Camera-type eye (tissue), 1 donor: ENCODE measurements around the gene MISFA. TPM values are rescaled to one million over a fixed set of nuclear protein-coding genes. Genes with fewer than 3 reads are reported as not detected.

Source experiments
- total RNA-seq: library from RNA; depleted of rRNA; stranded (reverse); fragments of >200 nt; gene quantifications from one replicate; pipeline ENCODE4 v1.2.3, GENCODE V29; 2014

Gene MISFA
- 1.5 TPM for total RNA-seq

DNA sequence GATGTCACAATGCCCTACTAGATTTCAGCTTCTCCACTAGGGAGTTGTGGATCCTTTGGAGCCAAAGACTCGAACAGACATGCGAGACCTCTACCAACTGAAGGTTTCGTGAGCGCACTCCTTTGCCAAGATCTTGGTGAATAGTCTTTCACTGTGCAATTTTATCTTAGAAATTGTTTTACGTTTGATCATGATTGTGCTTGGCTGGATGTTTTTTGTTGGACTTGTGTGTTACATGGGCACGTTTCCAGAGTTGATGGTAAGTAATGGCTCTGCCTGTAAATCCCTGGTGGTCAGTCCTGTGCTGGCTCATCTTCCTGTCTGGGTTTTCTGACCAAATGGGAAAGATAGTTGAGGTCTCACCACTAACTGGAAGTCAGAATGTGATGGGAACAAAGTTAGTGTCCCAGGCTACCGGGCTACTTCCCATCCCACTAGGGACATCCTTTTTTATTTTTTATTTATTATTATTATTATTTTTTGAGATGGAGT lies at the start of gene MISFA:
MISFA (plus strand) TSS at position 51 of the 492 bp plus-strand sequence; CDS start at position 191, 140 bp downstream.

DNA sequence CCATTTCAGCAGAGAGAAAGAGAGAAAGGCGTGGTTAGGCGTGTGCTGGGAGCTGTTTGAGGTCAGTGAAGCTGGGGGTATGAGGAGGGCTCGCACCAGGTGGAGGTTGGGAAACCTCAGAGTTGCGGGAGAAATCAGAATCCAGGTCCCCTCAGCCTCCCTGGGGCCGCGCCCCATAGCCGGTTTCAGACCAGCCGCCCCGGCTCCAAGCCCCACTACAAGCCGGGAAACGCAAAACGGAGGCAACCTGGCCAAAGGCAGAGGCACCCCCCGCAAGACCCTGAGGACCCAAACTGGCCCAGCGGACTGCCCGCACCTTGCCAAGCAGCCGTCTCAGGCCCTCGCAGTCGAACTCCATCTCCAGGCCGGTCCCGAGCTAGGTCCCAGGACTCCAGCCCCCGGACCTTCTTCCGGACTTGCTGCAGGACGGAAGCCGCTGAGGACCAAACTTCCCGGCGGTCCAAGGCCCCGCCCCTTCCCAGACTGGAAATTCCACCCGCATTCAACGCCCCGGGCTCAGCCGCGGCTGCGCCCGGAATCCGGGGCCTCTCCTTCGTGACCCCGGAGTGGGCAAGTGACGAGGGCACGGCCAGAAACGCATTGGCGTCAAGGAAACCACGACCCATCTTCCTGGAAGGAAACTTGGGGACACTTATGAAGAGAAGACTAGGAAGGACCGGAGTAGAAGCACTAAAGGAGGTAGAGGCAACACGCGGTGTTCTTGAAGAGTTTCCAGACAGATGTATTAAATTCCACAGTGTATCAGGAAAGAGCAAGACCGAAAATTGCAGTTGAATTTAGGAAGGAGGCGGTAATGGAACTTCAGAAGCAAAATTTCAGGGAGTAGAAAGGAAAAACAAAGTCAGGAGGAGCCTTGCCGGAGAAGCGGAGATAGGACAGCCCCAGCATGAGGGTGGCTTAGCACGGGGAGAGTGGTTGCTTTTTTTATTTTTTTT lies 11.0 kb upstream of the MISFA start, which contains the start of gene UEVLD:
UEVLD (minus strand) TSS at position 438 of the 956 bp plus-strand sequence; CDS start at position 358, 80 bp downstream.

DNA sequence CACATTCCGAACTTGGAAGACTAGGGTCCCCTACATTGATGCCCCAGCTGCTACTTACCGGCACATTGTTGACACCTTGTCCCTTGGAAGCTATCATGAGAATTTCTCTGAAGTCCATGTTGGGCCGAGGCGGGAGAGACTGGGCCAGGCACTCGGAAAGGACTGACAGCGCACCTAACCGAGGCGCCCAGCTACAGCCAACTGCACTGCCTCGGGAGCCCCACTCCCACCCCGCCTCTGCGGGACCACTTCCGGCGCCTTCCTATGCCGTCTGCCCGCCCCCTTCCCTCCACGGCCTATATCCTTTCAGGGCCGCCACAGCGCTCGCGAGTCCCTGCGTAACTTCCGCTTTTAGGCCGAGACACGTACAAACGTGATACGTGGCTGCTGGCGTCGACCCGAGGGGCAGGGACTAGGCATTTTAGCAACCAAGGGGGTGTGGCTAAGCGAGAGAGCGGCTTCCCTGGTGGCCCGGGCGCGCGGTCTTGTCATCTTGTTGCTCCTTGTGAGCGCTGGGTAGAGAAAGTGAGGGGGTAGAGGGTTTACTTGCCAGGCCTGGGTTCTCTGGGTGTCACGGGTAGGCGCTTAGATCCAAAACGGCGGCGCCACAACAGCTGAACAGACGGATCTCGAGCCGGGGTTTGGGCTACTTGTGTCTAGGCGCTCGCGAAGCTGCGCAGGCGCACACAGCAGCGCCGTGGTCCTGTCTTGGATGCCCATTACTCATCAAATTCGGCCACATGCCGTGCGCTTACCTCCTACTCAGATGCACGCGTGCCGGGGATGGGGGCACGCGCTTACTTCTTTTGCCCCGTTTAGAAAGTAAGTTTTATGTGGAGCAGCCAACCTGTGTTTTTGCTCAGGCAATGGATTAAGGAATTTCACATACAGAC lies 34.8 kb downstream of the MISFA start, which contains the start of gene SPTY2D1:
SPTY2D1 (minus strand) TSS at position 203 of the 893 bp plus-strand sequence; CDS start at position 118, 85 bp downstream.

Other genes with a start within 250 kb of the MISFA start
- 507 TPM for gene LDHA, start 205.2 kb upstream of the MISFA start, total RNA-seq
- gene LDHC, start 187.5 kb upstream of the MISFA start, total RNA-seq = not detected
- not detected for gene LDHAL6A, start 143.9 kb upstream of the MISFA start, total RNA-seq
- gene TSG101, start 72.8 kb upstream of the MISFA start, total RNA-seq = 108 TPM
- 30.5 TPM for gene UEVLD, start 11.1 kb upstream of the MISFA start, total RNA-seq
- 29.7 TPM for gene SPTY2D1, start 34.6 kb downstream of the MISFA start, total RNA-seq
- gene TMEM86A, start 99.0 kb downstream of the MISFA start, total RNA-seq = 7.3 TPM
- 0.44 TPM for gene IGSF22, start 126.4 kb downstream of the MISFA start, total RNA-seq
- gene PTPN5, start 192.0 kb downstream of the MISFA start, total RNA-seq = 3.8 TPM